ENCODE data around the gene PREX1.
"Not testable (repeated sequence)": the region's sequence is repeated elsewhere in the genome, so short reads cannot be mapped to it uniquely, and the experiment has no call there.

The PREX1 gene

DNA sequence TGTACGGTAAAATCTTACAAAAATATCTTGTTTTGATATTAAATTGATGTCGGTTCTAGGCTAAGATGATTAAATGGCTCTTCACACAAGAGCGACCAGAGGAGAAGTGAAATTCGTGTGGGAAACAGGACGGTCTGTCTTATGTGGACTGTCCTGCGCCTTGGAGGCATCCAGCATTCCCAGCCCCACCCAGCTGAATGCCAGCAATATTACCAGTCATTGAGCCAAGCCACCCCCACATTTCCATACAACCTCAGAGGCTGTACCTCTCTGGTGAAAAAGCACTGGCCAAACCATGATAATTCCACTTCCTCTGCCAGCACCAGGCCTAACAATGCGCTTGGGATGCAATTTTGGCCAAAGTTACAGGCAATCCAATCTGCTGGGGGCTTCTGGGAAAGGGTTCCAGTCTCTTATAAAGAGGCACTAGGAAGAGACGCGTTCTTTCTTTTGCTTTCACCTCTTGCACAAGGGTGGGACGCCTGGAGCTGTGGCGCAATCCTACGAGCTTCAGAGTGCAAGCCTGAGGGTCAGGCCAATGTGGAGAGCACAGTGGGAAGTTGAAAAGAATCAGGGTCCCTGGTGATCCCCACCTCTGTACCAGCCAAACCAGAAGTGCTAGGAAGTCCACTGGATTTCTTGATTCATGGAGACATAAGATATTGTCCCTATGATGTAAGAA lies 213.1 kb downstream of the PREX1 start:
- no peak for DNase-seq

DNA sequence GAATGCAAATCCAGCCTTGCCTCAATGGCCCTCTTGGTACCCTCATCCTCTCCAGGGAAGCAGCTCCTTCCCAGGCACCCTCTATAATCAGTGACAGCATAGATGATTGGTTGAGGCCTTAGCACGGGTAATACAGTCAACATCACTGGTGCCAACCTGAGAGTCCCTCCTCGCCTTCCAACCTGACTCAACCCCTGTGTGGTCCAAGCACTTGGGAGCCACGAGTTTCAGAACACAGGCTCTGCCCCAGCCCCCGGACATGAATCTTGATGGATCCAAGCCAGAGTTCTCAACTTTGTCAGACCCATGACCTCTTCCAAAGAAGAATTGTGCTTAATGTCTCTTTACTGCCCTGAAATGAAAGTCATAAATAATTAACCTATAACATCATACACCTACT lies 213.9 kb downstream of the PREX1 start:
- DNase-seq, result no peak

DNA sequence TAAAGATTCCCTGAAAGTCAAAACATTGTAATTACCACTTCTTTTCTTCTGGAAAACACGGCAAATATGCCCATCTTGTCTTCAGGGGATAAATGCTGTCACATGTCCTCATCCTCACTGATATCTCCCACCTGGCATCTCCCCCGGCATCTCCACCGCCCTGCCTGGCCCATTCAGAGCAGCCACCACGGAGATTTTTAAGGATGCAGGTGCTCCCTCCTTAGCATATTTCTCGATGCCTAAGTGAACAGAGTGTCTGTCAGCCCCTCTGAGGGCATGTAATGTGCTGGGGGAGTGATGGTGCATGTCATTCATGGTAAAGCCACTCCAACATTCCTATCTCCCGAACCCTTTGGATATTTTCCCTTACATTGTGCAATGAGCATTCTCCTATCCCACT lies 215.5 kb downstream of the PREX1 start:
- DNase-seq, result no peak

DNA sequence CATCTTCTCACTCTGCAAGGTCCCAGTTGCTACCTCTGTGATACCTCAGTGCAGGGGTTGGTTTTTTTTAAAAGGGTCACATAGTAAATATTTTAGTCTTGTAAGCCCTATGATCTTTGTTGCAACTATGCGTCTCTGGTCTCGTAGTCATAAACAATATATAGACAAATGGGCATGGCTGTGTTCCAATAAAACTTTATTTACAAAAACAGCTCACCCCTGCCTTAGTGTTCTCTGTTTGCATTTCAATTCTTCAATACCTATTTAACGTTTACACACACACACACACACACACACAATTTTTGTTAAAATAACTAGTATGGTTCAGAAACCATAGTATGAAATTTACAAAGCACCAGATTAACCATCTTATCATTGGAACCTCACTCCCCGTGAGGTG lies 216.8 kb downstream of the PREX1 start:
- DNase-seq, result no peak

DNA sequence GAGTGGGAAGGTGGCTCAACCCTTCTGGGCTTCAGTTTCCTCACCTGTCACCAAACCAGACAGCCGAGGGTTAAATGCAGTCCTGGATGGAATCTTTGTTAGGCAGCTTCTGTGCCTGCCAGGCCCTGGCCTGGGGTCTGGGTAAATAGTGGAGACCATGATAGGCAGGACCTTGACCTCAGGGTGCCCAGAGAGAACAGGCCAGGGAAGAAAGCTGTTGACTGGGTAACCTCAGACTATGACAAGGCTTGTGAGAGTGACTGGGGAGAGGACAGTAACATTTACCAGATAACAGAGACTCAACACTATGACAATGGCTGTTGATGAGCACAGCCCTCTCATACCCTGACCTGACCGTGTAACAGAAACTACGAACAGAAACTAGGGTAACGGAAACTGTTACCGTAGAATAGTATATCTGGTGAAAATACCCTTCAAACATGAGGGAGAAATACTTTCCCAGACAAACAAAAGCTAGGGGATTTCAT lies 218.3 kb downstream of the PREX1 start:
- no peak for DNase-seq

DNA sequence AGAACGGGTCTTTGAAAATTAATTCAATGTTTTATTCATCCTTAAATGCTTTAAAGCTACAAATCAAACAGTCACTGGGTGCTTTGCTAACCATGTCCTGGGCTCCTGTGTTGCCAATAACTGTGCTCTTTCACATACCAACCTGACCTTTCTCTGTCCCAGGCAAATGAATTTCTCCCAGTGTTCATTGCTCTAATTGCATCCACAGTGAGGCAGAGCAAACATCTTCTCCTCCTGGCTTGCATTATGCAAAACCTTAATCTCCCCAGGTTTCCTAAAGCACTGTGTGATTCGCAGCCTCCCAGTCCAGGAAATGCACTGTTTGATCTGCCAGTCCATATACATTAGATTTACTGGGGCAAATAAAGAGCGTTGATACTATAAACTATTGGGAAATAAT lies 219.0 kb downstream of the PREX1 start:
- no peak for DNase-seq

DNA sequence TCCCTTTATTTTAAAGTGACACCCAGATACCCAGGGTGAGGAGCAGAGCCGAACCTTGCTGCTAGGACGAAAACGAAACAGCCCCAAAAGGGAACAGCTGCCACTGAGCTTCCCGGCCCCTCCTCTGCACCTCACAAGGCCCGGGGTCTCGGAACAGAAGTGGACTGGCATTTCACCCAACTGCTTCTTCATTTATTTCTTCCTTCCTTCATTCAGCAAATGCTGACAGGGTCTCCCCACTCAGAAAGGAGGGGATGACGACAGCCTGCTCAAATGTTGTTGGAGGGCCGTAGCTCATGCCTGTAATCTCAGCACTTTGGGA lies 220.3 kb downstream of the PREX1 start:
- DNase-seq, result no peak

DNA sequence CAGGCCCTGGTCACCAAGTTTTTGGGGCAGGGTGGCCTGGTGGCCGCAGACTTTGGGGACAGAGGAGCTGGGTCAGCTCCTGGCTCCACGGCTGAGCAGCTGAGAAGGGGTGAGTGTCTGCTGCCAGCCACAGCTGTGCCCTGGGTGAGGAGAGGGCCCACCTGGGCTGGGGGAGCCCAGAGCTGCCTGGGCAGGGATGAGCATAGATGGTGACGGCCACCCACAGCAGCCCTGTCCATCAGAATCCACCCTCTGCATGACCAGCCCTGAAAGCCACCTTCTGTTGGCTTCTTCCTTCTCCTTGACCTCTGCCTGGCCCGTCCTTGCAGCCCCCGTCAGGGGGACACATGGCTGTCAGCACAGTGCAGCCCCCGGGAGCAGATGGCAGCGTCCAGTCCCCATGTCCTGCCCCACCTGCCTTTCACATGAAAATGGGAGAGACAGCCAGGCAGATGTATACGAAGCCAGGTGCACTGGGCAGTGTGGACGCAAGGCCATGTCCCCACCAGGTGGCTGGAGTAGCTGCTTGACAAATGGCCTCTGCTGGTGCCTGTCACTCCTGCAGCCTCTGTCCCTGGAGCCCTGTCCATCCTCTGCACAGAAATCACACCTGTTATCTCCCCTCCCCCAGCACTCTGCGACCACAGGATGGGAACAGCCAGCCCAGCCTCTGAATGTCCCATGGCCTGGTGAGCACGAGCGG lies 220.8 kb downstream of the PREX1 start:
- no peak for DNase-seq

DNA sequence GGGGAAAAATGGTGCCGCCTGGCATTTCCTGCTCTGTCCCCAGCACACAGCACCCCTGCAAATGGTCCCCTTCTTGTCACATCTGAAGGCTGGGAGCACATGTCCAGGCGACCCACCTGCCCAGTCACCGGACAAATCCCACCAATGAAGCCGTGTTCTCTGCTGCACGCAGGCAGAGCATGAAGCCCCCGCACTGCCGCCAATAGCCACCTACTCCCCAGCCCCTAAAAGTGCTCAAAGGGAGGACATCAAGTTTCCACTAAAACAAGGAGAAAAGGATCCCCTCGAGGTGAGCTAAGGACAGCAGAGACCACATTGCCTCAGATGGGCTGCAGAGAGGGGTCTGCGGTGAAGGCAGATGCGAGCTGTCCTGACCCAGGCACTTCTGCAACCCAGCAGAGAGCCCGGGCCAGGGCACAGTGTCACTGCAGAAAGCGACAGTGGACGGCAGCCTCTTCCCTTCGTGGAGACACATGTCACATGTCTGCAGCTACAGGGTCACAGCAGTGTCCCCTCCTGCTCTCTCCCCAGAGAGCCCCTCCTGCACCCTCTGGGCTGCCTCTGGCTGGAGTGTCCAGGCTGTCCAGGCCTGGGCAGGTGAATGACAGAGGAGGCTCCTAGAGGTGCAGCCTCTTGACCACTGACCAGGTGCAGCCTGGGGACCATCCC lies 221.5 kb downstream of the PREX1 start:
- DNase-seq, result no peak

DNA sequence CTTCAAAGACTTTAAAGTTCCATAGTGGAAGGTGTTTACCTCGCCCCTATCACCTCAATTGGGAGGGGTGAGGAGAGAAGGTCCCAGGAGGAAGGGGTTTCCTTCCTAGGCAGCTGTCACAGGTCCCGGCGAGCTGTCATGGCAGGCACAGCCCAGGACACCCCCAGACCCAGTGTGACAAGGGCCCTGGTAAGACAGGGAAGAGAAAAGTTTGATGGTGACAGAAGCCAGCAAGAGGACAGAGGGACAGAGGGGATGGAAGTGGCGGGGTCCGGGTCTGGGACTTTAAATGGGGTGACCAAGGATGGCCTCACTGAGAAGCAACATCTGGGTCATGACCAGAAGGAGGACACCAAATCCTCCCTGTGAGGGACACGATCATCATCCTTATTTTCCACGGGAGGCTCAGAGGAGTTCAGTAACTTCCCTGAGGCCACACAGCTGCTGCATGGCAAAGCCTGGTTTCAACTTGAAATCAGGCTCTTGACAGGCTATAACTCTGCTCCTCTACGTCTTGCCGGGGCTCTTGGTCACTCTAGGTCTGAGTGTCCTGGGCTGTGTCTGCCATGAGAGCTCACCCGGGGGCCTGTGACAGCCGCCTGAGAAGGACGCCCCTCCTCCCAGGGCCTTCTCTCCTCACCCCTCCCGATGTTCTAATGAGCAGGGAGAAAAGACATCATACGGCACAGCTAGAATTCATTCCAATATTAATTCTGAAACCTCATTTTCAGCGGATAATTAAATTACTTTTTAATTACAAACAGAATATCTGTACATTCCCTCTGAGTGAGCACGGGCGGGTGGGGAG lies 222.2 kb downstream of the PREX1 start:
- DNase-seq, result no peak

DNA sequence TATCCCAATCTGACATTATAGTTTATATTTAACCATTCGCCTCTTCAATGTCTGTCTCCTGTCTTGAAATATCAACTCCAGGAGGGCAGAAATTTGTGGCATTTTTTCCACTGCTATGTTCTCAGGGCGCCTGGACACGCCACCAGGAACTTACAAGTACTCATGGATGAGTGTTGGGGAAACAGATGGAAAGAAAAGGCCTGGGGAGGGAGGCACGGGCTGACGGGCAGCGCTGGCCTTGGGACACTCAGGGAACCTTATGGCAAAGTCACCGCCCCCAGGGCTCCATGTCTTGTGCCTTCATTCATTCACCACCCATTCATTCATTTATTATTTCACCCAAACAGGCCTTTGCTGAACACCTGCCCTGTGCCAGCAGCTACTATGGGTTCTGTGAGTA lies 222.9 kb downstream of the PREX1 start:
- DNase-seq, result no peak

DNA sequence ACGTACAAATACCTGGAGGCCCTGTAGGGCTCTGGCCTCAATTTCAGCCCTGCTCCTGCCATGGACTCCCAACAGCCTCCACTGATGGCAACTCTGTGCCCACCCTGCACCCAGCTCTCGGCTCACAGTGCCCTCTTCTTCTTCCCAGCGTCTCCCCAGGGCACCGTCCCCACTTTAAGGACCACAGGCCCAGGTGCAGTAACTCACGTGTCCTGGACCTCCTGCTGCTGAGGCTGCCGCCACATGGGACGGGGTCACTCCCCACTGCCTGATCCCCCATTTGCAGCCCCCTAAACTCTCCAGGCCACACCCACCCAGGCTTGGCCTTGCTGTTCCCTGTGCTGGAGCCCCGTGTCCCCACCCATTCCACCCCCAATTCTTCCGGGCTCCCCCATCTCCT lies 223.4 kb downstream of the PREX1 start:
- DNase-seq, result no peak

DNA sequence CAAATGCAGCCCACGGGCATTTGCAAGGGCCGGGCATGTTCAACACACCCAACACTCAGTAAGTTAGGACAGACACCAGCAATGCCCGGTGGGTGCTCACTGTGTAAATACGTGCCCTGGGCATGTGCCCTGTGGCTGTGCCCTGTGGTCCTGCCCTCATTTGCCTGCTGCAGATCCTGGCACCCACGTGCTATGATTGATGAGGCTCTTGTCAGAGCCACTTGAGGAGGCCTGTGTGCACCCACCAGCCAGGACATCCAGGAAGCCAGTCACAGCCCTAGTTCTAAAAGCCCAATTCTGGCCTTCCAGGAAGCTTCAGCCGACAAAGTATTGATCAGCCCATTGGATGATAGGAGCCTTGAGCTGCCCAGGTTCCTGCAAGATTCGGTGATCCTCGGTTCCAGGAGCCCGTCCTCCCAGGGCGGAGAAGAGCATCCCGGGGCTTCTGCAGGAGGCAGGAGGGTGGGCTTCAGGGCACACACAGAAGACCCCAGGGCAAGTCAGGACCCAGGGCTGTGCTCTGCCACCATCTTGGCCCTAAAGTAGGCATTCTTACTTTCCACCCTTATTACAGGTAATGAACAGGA lies 223.9 kb downstream of the PREX1 start:
- DNase-seq, result no peak

DNA sequence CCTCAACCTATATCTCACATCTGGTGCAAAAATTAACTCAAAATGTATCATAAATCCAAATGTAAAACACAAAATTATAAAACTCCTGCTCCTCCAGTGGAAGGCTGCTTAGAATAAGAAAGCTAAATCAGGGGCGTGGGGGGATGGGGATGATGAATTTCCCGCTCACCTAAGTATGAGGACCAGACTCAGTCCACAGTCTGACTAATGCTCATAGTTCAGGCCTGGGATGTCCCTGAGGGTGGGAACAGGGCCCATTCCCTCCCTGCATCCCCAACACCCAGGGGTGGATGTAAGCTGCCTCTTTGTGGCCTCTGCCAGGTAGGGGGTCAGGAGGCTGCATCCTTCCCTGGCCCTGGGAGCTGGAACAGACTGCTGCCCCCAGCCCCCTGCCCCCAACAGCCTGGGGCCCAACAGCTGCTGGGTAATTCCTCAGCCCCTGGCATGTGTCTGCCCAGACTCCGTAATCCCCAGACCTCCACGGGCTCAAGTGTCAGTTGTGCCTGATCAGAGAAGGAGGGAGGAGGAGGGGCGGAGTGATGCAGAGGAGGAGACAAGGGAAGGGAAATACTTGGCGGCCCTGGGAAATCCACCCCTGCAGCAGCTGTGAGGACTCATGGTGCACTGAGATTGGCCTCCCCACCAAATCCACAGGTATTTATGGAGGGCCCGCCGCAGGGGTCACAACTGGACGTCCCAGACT lies 224.5 kb downstream of the PREX1 start:
- DNase-seq, result no peak

DNA sequence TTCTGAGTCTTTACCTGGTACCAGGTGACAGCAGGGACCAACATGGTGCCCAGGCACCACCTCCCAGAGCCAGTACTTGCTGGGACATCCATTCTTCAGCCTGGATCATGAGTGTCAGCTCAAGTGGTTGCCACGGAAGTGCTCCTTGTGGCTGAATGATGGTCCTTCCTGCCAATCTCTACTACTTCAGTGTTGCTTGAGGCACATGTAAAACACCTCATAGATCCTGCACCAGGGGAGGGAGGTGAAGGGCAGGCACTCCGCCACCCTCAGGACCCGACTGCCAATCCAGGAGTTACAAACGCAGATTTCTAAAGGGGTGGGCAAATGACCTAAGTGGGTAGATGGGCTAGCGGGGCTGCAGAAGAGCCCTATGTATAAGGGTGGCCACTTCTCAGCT lies 226.0 kb downstream of the PREX1 start:
- no peak for DNase-seq

DNA sequence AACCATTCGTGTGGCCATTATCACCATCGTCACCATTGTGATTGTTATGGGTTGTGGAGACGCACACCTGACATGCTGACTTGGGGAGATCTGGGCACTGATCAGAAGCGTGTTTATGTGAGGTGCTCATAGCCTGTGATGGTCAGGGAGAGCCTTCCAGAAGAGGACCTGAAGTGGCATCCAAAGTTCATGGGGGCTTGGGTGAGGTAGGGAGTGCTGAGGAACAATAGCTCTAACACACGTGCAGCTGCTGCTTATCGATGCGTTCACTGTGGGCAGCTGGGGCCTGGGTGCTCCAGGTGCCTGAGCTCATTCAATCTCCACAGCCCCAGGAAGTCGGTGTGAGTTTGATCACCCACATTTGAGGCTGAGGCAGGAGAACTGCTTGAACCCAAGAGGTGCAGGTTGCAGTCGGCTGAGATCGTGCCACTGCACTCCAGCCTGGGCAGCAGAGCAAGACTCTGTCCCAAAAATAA lies 227.3 kb downstream of the PREX1 start:
- DNase-seq, result no peak

DNA sequence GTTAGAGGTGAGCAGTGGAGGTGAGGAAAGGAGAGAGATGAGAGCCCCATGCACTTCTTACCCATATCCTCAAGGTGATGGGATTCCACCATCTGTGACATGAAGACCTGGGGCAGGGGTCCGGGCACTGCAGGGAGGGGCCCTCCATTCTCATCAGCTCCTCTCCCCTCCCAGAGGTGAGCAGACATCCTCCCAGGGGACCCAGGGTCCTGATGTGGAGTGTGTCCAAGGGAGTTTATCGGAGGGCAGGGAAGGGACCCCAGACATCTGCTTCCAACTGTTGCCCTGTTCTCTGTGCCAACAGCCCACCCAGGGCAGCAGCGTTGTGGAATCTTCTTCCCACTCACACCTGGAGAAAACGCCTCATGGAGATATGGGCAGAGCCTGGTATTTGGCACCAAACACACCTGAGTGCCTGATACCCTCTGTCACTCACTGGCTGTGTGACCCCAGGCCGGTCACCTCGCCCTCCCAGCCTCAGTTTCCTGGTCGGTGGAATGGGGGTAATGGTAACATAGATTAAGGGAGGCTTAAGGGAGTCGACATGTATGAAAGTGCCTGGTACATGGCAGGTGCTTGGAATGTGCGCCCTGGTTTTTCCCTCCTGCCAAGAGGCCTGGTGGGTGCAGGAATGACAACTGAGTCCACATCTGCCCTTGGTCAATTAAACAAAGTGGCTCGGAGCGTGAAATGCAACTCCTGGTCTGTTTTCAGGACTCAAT lies 227.9 kb downstream of the PREX1 start:
- no peak for DNase-seq

DNA sequence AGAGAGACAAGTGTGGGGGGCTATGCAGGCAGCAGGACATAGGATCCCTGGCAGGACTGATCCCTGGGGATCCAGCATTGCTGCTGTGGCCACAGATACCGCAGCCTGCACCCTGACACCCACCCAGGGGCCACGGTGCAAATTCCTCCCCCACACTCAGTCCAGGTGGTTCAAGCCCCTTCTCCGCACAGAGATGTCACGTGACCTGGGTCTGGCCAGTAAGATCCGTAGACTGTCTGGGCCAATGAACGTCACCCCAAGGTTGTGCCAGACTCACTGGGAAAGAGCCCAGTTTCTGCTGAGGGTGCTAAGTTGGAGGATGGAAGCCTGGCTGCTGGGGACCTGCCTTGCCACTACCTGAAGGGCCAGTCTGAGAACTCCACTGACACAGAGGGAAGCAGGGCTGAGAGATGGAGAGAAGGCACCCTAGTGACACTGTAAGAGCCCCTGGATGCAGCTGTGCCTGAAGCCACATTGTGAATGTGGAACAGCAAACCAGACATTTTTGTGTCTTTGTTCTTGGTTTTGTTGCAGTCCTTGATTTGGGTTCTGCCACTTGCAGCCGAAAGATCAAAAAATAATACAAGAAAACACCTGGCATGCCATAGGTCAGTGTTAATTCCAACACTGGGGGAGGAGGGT lies 228.6 kb downstream of the PREX1 start:
- no peak for DNase-seq

DNA sequence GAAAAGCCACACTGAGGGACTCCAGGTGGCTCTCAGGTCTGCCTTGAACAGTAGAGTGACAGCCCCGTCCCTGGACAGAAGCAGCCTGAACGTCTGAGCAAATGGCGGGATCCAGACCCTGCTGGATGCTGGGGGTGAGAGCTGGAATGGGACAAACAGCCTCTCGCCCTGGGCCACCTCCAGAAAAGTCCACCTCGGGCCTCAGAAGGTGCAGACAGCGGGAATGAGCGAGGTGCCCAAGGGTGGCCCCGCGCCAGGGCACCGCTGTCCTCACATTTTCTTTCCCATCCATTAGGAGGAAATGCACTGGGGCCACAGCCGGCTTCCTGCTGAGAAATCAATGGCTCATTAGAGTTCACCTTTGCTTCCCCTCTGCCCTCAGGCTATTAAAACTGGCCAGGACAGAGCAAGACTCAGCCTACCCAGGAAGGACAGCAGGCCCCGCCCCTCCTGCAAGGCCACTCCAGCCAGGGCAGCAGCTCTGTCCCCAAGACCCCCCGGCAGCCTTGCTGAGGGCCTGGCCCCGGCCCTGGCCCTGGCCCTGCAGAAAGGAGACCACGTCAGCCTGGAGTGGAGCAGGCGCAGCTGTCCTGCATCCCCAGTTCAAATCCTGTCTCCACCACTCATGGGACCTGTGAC lies 229.4 kb downstream of the PREX1 start:
- not testable (repeated sequence) for DNase-seq

DNA sequence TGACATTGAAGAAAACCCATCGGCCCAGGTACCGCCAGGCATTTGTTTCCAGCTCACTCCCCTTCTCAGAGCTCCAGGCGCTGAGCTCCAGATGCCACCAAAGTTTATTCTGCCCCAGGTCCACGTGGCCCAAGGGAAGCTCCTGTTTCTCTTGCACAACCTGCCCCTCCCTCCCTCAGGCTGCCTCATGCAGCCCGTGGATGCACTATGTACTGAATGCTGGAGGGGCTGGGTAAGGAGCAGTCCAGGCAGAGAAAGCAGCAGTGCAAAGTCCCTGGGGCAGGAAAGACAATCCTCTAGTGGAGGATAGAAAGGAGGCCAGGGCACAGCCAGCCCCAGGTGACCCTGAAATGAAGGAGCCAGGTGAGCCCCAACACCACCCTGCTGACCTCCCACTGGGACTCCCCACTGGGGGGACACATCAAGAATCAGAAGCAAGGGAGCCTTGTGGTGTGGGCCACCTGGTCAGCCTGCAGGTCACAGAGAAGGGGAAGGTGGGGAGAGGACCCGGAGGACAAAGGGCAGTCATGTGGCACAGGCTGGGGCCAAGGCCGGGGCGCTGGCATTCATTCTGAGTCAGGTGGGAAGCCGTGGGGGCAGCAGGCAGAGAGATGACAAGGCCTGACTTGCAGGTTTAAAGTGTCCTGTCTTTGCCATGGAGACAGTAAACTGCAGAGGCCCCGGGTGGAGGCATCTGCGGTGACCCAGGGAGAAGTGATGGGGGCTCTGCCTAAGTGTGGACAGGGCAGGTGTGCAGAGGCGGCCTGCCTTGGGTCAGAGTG lies 230.1 kb downstream of the PREX1 start:
- DNase-seq, result no peak

Measured in NCI-H187 treated with DMSO at 0.1 percent for 48 hours (cell line).